Measurements from ENCODE around the gene TBCD.

TBCD gene

GRCh38 chr17:82835766-82836512 is 84.1 kb downstream of the TBCD start:
- DNase-seq: no peak

DNA sequence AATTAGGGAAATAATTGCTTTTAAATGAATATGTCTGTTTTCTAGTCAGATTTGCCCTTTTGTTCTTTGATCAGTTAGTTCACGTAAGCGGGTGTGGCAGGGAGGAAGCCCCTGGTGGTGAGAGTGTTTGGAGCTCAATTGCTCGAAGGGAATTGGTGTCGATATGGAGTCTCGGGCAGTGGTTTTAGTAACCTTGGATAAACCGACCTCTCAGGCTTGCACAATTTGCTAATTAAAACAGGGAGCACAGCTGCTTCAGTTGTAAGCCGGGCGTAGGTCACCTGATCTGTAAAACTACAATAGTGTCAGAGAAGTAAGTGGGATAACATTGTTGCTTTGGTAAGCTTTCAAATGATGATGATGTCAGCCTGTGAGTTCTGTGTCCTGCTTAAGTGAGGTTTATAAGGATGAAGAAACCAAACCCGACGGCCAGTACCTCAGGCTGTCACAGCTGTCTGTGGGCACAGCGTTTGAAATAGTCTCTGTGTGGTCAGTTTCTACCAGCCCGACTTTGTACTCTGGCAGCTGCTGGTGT is 85.0 kb downstream of the TBCD start:
- no peak for DNase-seq

GRCh38 chr17:82837586-82838320 is 85.9 kb downstream of the TBCD start:
- DNase-seq: no peak

DNA sequence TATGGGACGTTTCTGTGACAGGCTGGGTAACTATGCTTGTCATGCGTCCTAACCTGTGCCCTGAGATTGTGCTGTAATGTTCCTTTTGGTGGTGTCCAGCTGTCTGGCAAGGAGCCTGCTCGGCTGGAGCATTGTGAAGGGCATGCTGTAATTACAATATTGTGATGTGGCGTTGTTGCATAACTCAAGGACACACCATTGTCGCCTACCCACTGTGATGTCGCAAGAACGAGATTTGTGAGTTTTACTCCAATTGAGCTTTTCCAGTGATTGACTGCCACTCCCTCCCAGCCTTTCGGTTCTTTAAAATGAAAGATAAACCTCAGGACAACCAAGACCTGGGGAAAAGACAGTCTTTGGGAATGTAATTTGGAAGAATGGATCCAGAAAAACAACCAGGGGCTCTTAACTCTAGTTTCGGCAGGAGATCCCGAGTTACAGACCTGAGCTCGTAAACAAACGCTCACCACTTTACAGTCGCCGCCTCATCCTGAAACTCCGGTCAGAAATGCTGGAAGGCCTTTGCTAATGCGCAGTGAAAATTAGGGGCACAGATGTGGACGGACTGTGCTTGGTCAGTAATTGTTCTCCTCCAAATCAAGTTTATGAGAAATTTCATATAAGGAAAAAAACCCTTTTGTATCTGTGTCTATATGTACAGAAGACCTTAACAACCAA is 86.7 kb downstream of the TBCD start:
- no peak for DNase-seq

GRCh38 chr17:82839617-82840292 is 87.9 kb downstream of the TBCD start, which contains the start of gene ZNF750:
Gene ZNF750 (minus strand): TSS chr17:82840022. CDS start chr17:82832454, 7,568 bp downstream.
- DNase-seq: no peak

DNA sequence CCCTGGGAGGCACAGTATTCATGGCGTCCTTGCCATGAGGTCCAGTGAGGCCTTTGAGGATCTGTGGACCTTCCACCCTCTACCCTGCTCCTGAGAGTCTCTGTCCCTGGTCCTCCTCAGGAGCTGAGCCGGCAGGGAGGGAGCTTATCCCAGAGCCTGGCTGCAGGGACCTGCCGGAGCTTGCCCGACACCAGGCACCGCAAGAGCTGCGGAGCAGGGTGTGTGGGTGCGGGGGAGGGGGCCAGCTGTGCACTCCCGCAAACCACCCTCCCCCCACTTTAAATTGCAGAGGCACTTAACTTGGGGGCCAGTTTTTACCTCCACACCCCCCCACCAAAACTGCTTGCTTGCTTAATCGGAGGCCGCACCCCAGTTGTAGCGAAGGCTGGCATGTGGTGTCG is 88.6 kb downstream of the TBCD start:
- DNase-seq: no peak

GRCh38 chr17:82841921-82842596 is 90.2 kb downstream of the TBCD start:
- no peak for DNase-seq

- DNase-seq: no peak
These were observed 92.2 kb downstream of the TBCD start for GRCh38 chr17:82843904-82844680.

DNA sequence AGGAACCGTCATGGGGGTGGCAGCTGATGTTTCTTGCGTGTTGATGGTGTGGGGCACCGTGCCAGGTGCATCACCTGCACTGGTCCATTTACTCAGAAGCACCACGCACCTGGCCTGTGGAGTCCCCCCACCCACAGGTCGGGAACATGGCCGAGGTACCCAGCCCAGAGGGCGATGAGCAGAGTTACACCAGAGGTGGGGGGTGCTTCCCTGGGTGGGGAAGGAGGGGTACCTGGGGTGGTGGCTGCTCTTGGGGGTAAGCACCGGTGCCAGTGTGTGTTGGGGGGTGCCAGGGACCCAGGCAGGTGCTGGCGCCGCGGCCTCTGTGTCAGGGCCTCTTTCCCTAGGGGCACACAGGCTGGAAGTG is 92.9 kb downstream of the TBCD start:
- no peak for DNase-seq

DNA sequence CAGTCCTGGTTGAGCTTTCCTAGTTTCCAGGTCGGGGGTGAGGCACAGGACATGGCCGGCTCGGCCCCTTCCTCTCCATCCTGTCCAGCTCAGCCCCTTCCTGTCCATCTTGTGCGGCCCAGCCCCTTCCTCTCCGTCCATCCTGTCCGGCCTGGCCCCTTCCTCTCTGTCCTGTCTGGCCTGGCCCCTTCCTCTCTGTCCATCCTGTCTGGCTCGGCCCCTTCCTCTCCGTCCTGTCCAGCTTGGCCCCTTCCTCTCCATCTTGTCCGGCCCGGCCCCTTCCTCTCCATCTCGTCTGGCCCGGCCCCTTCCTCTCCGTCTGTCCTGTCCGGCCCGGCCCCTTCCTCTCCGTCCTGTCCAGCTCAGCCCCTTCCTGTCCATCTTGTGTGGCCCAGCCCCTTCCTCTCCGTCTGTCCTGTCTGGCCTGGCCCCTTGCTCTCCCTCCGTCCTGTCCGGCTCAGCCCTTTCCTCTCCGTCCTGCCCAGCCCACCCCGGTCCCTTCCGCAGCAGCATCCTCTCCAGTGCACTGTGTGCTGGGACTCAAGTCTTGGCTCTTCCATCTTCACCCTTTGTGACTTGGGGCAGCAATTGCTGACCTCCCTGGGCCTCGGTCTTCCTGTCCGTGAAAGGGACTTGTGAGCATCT is 93.4 kb downstream of the TBCD start:
- no peak for DNase-seq

DNA sequence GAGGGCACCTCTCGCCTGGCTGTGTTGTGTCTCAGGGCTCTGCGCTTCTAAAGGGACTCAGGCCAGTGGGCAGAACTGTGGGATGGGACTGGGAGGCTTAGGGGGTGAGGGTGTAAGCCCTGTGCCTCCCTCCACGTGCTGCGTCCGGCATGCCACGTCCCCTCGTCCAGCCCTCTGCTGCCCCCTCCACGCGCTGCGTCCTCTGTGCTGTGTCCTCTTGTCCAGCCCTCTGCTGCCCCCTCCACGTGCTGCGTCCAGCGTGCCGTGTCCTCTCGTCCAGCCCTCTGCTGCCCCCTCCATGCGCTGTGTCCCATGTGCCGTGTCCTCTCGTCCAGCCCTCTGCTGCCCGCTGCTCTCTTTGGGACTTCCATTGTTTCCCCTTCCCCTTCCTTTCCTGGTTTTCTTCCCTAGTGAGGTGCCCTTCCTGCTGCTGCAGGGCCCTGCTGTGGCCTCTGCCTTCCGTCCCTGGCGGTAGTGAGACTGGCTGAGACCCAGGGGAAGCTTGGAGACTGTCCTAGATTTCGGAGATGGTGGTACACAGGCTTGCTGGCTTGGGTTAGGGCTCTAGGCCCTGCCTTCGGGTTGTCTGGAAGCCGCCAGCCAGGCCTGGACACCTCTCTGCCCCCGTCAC is 94.3 kb downstream of the TBCD start:
- DNase-seq: no peak

DNA sequence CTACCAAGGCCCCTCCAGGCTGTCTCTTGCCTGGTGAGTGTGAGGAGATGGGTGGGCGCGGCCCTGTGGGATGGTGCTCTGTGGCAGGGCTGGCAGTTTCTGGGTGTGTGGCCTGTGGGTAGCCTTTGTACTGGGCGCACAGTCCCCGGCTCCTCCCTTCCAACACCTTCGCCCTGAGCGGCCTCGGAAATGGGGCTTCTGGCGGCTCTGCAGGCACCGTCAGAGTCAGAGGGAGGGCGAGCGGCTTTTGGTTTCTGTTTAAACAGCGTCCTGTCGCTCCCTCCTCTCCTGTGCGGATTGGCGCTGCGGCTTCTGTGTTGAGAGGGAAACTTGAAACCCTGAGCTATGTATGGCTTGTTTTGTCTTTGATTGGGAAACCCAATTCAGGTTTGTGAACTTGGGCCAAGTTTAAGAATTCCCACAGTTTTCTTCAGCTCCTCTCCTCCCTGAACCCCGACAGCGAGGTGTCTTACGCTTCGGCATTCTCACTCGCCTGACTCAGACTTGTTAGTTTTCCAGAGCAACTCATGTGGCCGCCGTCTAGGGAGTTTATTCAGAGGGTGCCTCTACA is 96.2 kb downstream of the TBCD start:
- DNase-seq: no peak

DNA sequence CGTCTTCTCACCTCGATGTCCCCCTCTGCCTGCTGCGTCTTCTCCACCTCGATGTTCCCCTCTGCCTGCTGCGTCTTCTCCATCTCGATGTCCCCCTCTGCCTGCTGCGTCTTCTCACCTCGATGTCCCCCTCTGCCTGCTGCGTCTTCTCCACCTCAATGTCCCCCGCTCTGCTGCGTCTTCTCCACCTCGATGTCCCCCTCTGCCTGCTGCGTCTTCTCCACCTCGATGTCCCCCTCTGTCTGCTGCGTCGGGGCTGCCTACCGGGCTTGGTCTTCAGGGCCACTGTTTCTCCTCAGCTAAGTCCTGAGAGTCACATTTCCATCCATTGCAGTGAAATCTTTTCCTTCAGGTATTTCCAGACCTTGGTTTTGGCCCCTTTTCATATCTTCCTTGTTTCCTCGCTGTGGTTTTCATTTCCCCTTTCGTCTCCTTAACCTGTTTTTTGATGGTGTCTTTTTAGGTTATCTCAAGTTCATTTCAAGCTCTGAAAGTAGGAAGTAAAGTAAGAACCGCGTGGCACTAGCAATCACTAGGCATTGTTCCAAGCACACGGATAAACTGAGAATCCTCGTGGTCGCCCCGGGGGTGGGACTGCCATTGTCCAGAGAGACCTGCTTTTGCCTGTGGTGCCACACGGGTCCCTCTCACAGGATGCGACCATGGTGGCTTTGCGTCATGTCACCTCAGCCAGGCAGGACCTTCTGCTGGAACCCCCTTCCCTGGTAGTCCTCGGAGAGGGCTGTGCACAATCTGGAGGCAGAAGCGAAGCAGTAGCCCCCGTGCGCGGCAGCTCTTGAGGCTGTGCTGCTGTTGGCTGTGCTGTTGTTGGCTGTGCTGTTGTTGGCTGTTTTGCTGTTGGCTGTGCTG is 97.4 kb downstream of the TBCD start:
- DNase-seq: no peak

GRCh38 chr17:82851381-82851780 is 99.5 kb downstream of the TBCD start:
- no peak for DNase-seq

GRCh38 chr17:82854226-82854625 is 102.4 kb downstream of the TBCD start:
- DNase-seq: no peak

GRCh38 chr17:82856361-82856760 is 104.5 kb downstream of the TBCD start:
- DNase-seq: no peak

GRCh38 chr17:82858376-82859126 is 106.7 kb downstream of the TBCD start:
- no peak for DNase-seq

Data from SHP77 treated with DMSO at 0.1 percent for 48 hours (cell line).